Liver (tissue), 9 donors: ENCODE results near the gene PPP1R10. TPM values are rescaled to one million over a fixed set of nuclear protein-coding genes. Genes with fewer than 3 reads are reported as not detected.

Experiments
- DNase-seq: peaks from one replicate; pipeline ENCODE4 v3.0.0-alpha.2; 2017; ENCODE audit warnings: low spot score
- H3K27ac ChIP-seq, 2 donors: one replicate each; pipeline ENCODE4 v1.7.0; 2013; ENCODE audit warnings: inconsistent platforms in 2 of 2, low read length in 2 of 2, control low read depth in 1 of 2, low read depth in 1 of 2, mild to moderate bottlenecking in 1 of 2
- H3K27me3 ChIP-seq, 4 donors: one replicate each; pipeline versions ENCODE4 v1.6.1 to v1.7.0; 2013; ENCODE audit warnings: low read length in 3 of 4, inconsistent platforms in 1 of 4, mild to moderate bottlenecking in 1 of 4, moderate library complexity in 1 of 4; ENCODE audit not compliant: control insufficient read depth in 4 of 4, insufficient read depth in 4 of 4
- H3K36me3 ChIP-seq, 4 donors: one replicate each; pipeline versions ENCODE4 v1.6.1 to v1.7.0; 2013; ENCODE audit warnings: low read length in 3 of 4, mild to moderate bottlenecking in 3 of 4, low read depth in 1 of 4, moderate library complexity in 1 of 4; ENCODE audit not compliant: control insufficient read depth in 4 of 4, insufficient read depth in 3 of 4
- H3K4me1 ChIP-seq, 4 donors: one replicate each; pipeline versions ENCODE4 v1.6.1 to v1.7.0; 2013; ENCODE audit warnings: low read length in 3 of 4, mild to moderate bottlenecking in 3 of 4, moderate library complexity in 1 of 4; ENCODE audit not compliant: control insufficient read depth in 4 of 4, insufficient read depth in 4 of 4
- H3K4me3 ChIP-seq, 3 donors: one replicate each; pipeline versions ENCODE4 v1.6.1 to v1.7.0; 2013; ENCODE audit warnings: low read length in 3 of 3, control low read depth in 1 of 3, low read depth in 1 of 3, mild to moderate bottlenecking in 1 of 3
- H3K9ac ChIP-seq, 2 donors: one replicate each; pipeline ENCODE4 v1.7.0; 2013; ENCODE audit warnings: low read length in 2 of 2, mild to moderate bottlenecking in 2 of 2, moderate library complexity in 2 of 2, control low read depth in 1 of 2, low read depth in 1 of 2
- H3K9me3 ChIP-seq, 4 donors: one replicate each; pipeline versions ENCODE4 v1.6.1 to v1.7.0; 2013; ENCODE audit warnings: low read length in 3 of 4; ENCODE audit not compliant: control insufficient read depth in 4 of 4
- ATF3 ChIP-seq: IDR thresholded peaks from 2 replicates; pipeline ENCODE4 v1.6.1; 2016; ENCODE audit warnings: antibody characterized with exemption
- CTCF ChIP-seq: fragments of 150-350 bp; IDR thresholded peaks from 2 replicates; pipeline ENCODE4 v1.5.1; 2017; ENCODE audit warnings: improper control_type of control experiment, low read depth, low read length; ENCODE audit not compliant: missing input control
- EGR1 ChIP-seq, 2 donors: IDR thresholded peaks; 2 replicates each; pipeline ENCODE4 v1.6.1; 2016 to 2018; ENCODE audit warnings: antibody characterized with exemption in 2 of 2, low read depth in 2 of 2
- FOXA1 ChIP-seq: IDR thresholded peaks from 2 replicates; pipeline ENCODE4 v1.6.1; 2016; ENCODE audit warnings: antibody characterized with exemption
- FOXA2 ChIP-seq: IDR thresholded peaks from 2 replicates; pipeline ENCODE4 v1.6.1; 2016; ENCODE audit warnings: antibody characterized with exemption
- GABPA ChIP-seq, 2 donors: IDR thresholded peaks in 1 of 2; conservative IDR thresholded peaks in 1 of 2; 2 replicates each; pipeline ENCODE4 v1.6.1; 2016; ENCODE audit warnings: antibody characterized with exemption in 2 of 2, mild to moderate bottlenecking in 1 of 2, moderate library complexity in 1 of 2
- HNF4A ChIP-seq, 2 donors: conservative IDR thresholded peaks; 2 replicates each; pipeline ENCODE4 v1.6.1; 2016; ENCODE audit warnings: antibody characterized with exemption in 2 of 2, mild to moderate bottlenecking in 2 of 2
- HNF4G ChIP-seq: IDR thresholded peaks from 2 replicates; pipeline ENCODE4 v1.6.1; 2016; ENCODE audit warnings: antibody characterized with exemption
- JUND ChIP-seq, 2 donors: IDR thresholded peaks; 2 replicates each; pipeline ENCODE4 v1.6.1; 2016; ENCODE audit warnings: antibody characterized with exemption in 2 of 2
- NR2F2 ChIP-seq: IDR thresholded peaks from 2 replicates; pipeline ENCODE4 v1.6.1; 2016; ENCODE audit warnings: antibody characterized with exemption
- RAD21 ChIP-seq, 2 donors: IDR thresholded peaks; 2 replicates each; pipeline ENCODE4 v1.6.1; 2016; ENCODE audit warnings: antibody characterized with exemption in 2 of 2, mild to moderate bottlenecking in 2 of 2
- RXRA ChIP-seq, 2 donors: IDR thresholded peaks; 2 replicates each; pipeline ENCODE4 v1.6.1; 2017 to 2018; ENCODE audit warnings: antibody characterized with exemption in 2 of 2, mild to moderate bottlenecking in 1 of 2
- SP1 ChIP-seq: IDR thresholded peaks from 2 replicates; pipeline ENCODE4 v1.6.1; 2018; ENCODE audit warnings: antibody characterized with exemption, mild to moderate bottlenecking
- TAF1 ChIP-seq: conservative IDR thresholded peaks from 2 replicates; pipeline ENCODE4 v1.6.1; 2016; ENCODE audit warnings: antibody characterized with exemption, mild to moderate bottlenecking
- YY1 ChIP-seq: IDR thresholded peaks from 2 replicates; pipeline ENCODE4 v1.6.1; 2016; ENCODE audit warnings: antibody characterized with exemption, mild to moderate bottlenecking
- WGBS: extraction: QIAGEN DNeasy Blood & Tissue Kit; methylation state at CpG from one replicate; pipeline ENCODE4 v1.1.7; 2013; 5-methylcytosine and 5-hydroxymethylcytosine counted together
- polyA plus RNA-seq, 2 donors: library from polyadenylated mRNA; stranded (reverse) in 1 of 2; unstranded in 1 of 2; fragments of 200-250 nt in 1 of 2; fragments of >200 nt in 1 of 2; fragmentation: Nextera tagmentation in 1 of 2; extraction: Ambion mirVana in 1 of 2; gene quantifications; one replicate each; pipeline versions ENCODE4 v1.2.1 to v1.2.3, GENCODE V29; 2013 to 2015
- total RNA-seq, 2 donors: library from RNA; depleted of rRNA; stranded (reverse); fragments of >200 nt; gene quantifications; one replicate each; pipeline ENCODE4 v1.2.3, GENCODE V29; 2014
- TF ChIP-seq, protein P1 (sequence below): IDR thresholded peaks from 2 replicates; pipeline ENCODE4 v1.6.1; 2016; ENCODE audit warnings: antibody characterized with exemption
- TF ChIP-seq, protein P2 (sequence below): IDR thresholded peaks from 2 replicates; pipeline ENCODE4 v1.6.1; 2016; ENCODE audit warnings: antibody characterized with exemption
- TF ChIP-seq, protein P3 (sequence below): IDR thresholded peaks from 2 replicates; pipeline ENCODE4 v1.6.1; 2016; ENCODE audit warnings: antibody characterized with exemption, mild to moderate bottlenecking
- donor health status: healthy.
- donor health status: healthy.
- donor health status: healthy.
- donor health status: healthy.
- donor health status: healthy.

Gene PPP1R10
- total and polyA plus RNA-seq, 4 donors, result 11.1 to 21.1 (median 14.1) TPM

- Histone ChIP-seq H3K27me3 (no peaks in the 10 kb centered on the region), H3K4me3 (peak within 1 kb of the TSS; percentile 68 to 93 (median 85)), H3K36me3 (no peaks in the 10 kb centered on the region), H3K9ac (peak within 1 kb of the TSS; percentile 90 to 95), H3K27ac (peak within 1 kb of the TSS; percentile 89 to 98), H3K9me3 (no peaks in the 10 kb centered on the region), H3K4me1 (peaks cover 5 to 40% (median 37%) of the 10 kb centered on the region in 4 donors)
- WGBS, result under 1% methylated on average over 59 of the region's 59 CpGs
- peak; percentile 100 for DNase-seq
- no peak for TF ChIP-seq TAF1
- TF ChIP-seq, protein P1, sequence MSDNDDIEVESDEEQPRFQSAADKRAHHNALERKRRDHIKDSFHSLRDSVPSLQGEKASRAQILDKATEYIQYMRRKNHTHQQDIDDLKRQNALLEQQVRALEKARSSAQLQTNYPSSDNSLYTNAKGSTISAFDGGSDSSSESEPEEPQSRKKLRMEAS, result peak; percentile 34
- TF ChIP-seq FOXA1, result no peak
- no peak for TF ChIP-seq RAD21 (IDR thresholded peaks at IDR 0.05)
- TF ChIP-seq CTCF, result no peak
- TF ChIP-seq JUND (IDR thresholded peaks at IDR 0.05), result peak in 1 of 2 donors; percentile 37
- TF ChIP-seq YY1, result peak; percentile 52
- TF ChIP-seq, protein P2, sequence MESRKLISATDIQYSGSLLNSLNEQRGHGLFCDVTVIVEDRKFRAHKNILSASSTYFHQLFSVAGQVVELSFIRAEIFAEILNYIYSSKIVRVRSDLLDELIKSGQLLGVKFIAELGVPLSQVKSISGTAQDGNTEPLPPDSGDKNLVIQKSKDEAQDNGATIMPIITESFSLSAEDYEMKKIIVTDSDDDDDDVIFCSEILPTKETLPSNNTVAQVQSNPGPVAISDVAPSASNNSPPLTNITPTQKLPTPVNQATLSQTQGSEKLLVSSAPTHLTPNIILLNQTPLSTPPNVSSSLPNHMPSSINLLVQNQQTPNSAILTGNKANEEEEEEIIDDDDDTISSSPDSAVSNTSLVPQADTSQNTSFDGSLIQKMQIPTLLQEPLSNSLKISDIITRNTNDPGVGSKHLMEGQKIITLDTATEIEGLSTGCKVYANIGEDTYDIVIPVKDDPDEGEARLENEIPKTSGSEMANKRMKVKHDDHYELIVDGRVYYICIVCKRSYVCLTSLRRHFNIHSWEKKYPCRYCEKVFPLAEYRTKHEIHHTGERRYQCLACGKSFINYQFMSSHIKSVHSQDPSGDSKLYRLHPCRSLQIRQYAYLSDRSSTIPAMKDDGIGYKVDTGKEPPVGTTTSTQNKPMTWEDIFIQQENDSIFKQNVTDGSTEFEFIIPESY, result peak; percentile 48
- TF ChIP-seq, protein P3, sequence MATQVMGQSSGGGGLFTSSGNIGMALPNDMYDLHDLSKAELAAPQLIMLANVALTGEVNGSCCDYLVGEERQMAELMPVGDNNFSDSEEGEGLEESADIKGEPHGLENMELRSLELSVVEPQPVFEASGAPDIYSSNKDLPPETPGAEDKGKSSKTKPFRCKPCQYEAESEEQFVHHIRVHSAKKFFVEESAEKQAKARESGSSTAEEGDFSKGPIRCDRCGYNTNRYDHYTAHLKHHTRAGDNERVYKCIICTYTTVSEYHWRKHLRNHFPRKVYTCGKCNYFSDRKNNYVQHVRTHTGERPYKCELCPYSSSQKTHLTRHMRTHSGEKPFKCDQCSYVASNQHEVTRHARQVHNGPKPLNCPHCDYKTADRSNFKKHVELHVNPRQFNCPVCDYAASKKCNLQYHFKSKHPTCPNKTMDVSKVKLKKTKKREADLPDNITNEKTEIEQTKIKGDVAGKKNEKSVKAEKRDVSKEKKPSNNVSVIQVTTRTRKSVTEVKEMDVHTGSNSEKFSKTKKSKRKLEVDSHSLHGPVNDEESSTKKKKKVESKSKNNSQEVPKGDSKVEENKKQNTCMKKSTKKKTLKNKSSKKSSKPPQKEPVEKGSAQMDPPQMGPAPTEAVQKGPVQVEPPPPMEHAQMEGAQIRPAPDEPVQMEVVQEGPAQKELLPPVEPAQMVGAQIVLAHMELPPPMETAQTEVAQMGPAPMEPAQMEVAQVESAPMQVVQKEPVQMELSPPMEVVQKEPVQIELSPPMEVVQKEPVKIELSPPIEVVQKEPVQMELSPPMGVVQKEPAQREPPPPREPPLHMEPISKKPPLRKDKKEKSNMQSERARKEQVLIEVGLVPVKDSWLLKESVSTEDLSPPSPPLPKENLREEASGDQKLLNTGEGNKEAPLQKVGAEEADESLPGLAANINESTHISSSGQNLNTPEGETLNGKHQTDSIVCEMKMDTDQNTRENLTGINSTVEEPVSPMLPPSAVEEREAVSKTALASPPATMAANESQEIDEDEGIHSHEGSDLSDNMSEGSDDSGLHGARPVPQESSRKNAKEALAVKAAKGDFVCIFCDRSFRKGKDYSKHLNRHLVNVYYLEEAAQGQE, result peak; percentile 39
- TF ChIP-seq ATF3, result no peak
- TF ChIP-seq GABPA (IDR thresholded peaks at IDR 0.05 in 1 of 2, conservative IDR thresholded peaks at IDR 0.05 in 1 of 2), result peak; percentile 93 to 98
- peak; percentile 62 for TF ChIP-seq SP1
- peak; percentile 7 to 23 for TF ChIP-seq RXRA (IDR thresholded peaks at IDR 0.05)
- peak; percentile 29 for TF ChIP-seq NR2F2
- TF ChIP-seq HNF4A (conservative IDR thresholded peaks at IDR 0.05), result no peak
- TF ChIP-seq EGR1 (IDR thresholded peaks at IDR 0.05; ENCODE audit: low read depth in 2 of 2), result peak; percentile 62 to 77
- TF ChIP-seq FOXA2, result no peak
- no peak for TF ChIP-seq HNF4G
These were observed 45.8 kb downstream of the PPP1R10 start, which contains the start of gene ABCF1 for GRCh38 chr6:30571075-30571761. TSS of gene ABCF1 (plus strand) at chr6:30571442. CDS start at chr6:30571488, 46 bp downstream.
